K562 (cell line): ENCODE data around the gene CABP7. TPM values are rescaled to one million over a fixed set of nuclear protein-coding genes. Genes with fewer than 3 reads are reported as not detected.

ENCODE experiments used
- CREB5 ChIP-seq: fragments of 250-450 bp; sonication (Bioruptor Pico); IDR thresholded peaks from 2 replicates; pipeline ENCODE4 v1.5.0; 2020; ENCODE audit warnings: mild to moderate bottlenecking
- MCM5 ChIP-seq: fragments of 450-650 bp; IDR thresholded peaks from 2 replicates; pipeline ENCODE4 v1.6.1; 2016; ENCODE audit warnings: low read depth
- NFIC ChIP-seq: fragments of 450-650 bp; IDR thresholded peaks from 2 replicates; pipeline ENCODE4 v1.6.1; 2017; ENCODE audit warnings: mild to moderate bottlenecking, inconsistent platforms
- YBX1 ChIP-seq: fragments of 450-650 bp; IDR thresholded peaks from 2 replicates; pipeline ENCODE4 v1.7.1; 2016; ENCODE audit warnings: mild to moderate bottlenecking
- ZBTB1 ChIP-seq: sonication (generic); formaldehyde crosslinking; IDR thresholded peaks from 2 replicates; pipeline ENCODE4 v1.8.1; 2023; ENCODE audit warnings: missing genetic modification reagents, low read depth, mild to moderate bottlenecking, borderline replicate concordance
- polyA plus RNA-seq, 8 experiments: library from polyadenylated mRNA; depleted of rRNA in 4 of 8; stranded (reverse) in 5 of 8; unstranded in 3 of 8; fragments of >200 nt; fragmentation: Nextera tagmentation in 2 of 8; fragmentation: Illumina TruSeq in 1 of 8; extraction: Ambion mirVana in 2 of 8; extraction: Trizol in 1 of 8; gene quantifications; 2 replicates each; pipeline versions ENCODE4 v1.2.1 to v1.2.3, GENCODE V29; 2011 to 2014; ENCODE audit warnings: inconsistent platforms in 1 of 8, missing spikeins in 1 of 8
- total RNA-seq, 7 experiments: library from RNA; depleted of rRNA in 6 of 7; stranded (reverse); fragments of >200 nt in 6 of 7; fragmentation: Illumina TruSeq in 2 of 7; extraction: Trizol in 2 of 7; gene quantifications; 2 replicates each; pipeline versions ENCODE4 v1.2.1 to v1.2.3, GENCODE V29; 2011 to 2021; ENCODE audit warnings: low replicate concordance in 1 of 7
- TF ChIP-seq, protein P1 (sequence below), 2 experiments: fragments of 450-650 bp in 1 of 2; IDR thresholded peaks; 2 replicates each; pipeline ENCODE4 v1.6.1; 2011 to 2017; ENCODE audit warnings: low read depth in 2 of 2, antibody characterized with exemption in 1 of 2, borderline replicate concordance in 1 of 2, low read length in 1 of 2, mild to moderate bottlenecking in 1 of 2, mixed read lengths in 1 of 2; ENCODE audit not compliant: control insufficient read depth in 1 of 2

The CABP7 gene
- total and polyA plus RNA-seq, 9 of the 15 experiments (the other 6 are each of a cell fraction or from before 2014, with no cell fraction given) = not detected

DNA sequence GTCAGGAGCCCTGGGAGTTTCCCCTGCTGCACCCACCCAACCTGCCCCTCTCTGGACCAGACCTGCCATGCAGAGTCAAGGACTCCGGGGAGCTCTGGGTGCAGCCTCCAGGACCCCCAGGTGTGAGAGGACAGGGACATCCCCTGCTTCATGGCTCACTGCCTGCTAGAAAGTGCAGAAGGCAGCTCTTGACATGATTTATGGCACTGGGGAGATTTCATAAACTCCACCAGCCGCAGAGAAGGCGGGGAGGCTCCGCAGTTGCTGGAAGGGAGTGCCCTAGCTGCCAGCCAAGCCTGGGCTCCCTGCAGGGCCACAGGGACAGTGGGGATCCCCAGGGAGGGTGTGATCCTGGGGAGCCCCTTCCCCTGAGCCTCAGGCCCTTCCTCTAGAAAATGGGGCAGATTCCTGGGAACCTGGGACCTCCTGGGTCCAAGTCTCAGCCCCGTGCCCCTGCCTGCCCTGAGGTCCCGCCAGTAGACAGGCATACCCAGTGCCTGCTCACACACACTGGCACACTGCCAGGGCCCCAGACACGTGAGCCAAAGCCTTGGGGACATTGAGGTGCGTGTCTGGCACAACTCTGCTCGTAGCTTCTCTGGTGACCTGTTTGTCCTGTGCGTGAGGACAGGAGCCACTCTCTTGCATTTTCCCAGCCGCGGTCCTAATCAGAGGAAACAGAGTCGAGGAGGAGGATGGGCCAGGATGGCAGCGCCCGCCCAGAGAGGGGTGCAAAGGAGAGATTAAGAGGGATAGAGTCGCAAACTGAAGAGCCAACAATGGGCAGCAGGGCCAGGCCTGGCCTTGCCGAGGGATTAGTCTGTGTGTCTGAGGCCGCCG is 13.8 kb downstream of the CABP7 start (continued):
- TF ChIP-seq, protein P1, sequence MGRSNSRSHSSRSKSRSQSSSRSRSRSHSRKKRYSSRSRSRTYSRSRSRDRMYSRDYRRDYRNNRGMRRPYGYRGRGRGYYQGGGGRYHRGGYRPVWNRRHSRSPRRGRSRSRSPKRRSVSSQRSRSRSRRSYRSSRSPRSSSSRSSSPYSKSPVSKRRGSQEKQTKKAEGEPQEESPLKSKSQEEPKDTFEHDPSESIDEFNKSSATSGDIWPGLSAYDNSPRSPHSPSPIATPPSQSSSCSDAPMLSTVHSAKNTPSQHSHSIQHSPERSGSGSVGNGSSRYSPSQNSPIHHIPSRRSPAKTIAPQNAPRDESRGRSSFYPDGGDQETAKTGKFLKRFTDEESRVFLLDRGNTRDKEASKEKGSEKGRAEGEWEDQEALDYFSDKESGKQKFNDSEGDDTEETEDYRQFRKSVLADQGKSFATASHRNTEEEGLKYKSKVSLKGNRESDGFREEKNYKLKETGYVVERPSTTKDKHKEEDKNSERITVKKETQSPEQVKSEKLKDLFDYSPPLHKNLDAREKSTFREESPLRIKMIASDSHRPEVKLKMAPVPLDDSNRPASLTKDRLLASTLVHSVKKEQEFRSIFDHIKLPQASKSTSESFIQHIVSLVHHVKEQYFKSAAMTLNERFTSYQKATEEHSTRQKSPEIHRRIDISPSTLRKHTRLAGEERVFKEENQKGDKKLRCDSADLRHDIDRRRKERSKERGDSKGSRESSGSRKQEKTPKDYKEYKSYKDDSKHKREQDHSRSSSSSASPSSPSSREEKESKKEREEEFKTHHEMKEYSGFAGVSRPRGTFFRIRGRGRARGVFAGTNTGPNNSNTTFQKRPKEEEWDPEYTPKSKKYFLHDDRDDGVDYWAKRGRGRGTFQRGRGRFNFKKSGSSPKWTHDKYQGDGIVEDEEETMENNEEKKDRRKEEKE (IDR thresholded peaks at IDR 0.05; ENCODE audit: borderline replicate concordance in 1 of 2, control insufficient read depth in 1 of 2, low read depth in 2 of 2, low read length in 1 of 2) = no peak
- TF ChIP-seq NFIC (peak; percentile 68), CREB5 (CRISPR knock-in tag) (no peak), YBX1 (no peak), MCM5 (no peak), ZBTB1 (CRISPR knock-in tag) (no peak)
